ENCODE data around the gene TMUB1. TPM values are rescaled to one million over a fixed set of nuclear protein-coding genes. Genes with fewer than 3 reads are reported as not detected.

Gene TMUB1
- total RNA-seq, 2 experiments from 2014 or later, result 56.0 to 59.6 TPM

DNA sequence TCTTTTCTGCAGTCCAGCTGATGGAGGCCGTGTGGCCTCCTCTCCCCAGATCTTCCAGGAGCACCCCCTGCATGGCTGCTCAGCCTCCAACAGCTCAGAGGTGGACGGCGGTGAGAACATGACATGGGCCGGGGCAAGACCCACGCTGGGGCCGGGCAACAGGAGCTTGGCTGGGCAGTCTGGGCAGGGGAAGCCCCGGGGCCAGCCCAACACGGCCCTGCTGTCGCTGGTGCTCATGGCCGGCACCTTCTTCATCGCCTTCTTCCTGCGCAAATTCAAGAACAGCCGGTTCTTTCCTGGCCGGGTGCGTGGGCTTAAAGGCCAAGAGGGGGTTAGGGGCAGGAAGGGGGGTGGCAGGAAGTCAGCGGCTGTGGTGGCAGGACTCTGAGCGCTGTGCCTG is 9.3 kb downstream of the TMUB1 start:
- Histone ChIP-seq H3K27ac (ENCODE audit: low read depth, low read length, poor library complexity, severe bottlenecking) (no peak overlapping the region), H3K9me2 (ENCODE audit: insufficient read depth, low read length) (no peaks in the 10 kb centered on the region), H4K20me1 (ENCODE audit: insufficient read depth, low read length) (no peaks in the 10 kb centered on the region), H3K79me2 (ENCODE audit: insufficient read depth, low read depth, low read length) (0 out of 2 replicates have a peak, but pooled peaks cover 2% of the 10 kb centered on the region), H3K36me3 (ENCODE audit: insufficient read depth, low read length) (peaks cover 92% of the 10 kb centered on the region), H3K4me2 (ENCODE audit: low read length) (no peak overlapping the region), H3K4me1 (ENCODE audit: insufficient read depth, low read length, poor library complexity, severe bottlenecking) (peaks cover 9% of the 10 kb centered on the region), H3K9me3 (ENCODE audit: low read length) (no peaks in the 10 kb centered on the region), H2AFZ (ENCODE audit: low read length) (no peak overlapping the region), H3K4me3 (ENCODE audit: low read depth, low read length, poor library complexity, severe bottlenecking) (no peak overlapping the region)
- CTCF ChIA-PET (ENCODE audit: unreplicated experiment), result no interaction called here
- intact Hi-C loops (cut with micrococcal nuclease; ENCODE audit: unreplicated experiment), result no loop called here
- POLR2A ChIA-PET, result no interaction called here
- no peak for DNase-seq (ENCODE audit: low spot score)
- TF ChIP-seq, protein P1, sequence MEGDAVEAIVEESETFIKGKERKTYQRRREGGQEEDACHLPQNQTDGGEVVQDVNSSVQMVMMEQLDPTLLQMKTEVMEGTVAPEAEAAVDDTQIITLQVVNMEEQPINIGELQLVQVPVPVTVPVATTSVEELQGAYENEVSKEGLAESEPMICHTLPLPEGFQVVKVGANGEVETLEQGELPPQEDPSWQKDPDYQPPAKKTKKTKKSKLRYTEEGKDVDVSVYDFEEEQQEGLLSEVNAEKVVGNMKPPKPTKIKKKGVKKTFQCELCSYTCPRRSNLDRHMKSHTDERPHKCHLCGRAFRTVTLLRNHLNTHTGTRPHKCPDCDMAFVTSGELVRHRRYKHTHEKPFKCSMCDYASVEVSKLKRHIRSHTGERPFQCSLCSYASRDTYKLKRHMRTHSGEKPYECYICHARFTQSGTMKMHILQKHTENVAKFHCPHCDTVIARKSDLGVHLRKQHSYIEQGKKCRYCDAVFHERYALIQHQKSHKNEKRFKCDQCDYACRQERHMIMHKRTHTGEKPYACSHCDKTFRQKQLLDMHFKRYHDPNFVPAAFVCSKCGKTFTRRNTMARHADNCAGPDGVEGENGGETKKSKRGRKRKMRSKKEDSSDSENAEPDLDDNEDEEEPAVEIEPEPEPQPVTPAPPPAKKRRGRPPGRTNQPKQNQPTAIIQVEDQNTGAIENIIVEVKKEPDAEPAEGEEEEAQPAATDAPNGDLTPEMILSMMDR (conservative IDR thresholded peaks at IDR 0.05; ENCODE audit: low read length), result no peak
- BruUV-seq (replicated peaks), result no TSS peak

- no peak for DNase-seq (ENCODE audit: low spot score)
- intact Hi-C loops (cut with micrococcal nuclease; ENCODE audit: unreplicated experiment), result no loop called here
- no TSS peak for BruUV-seq (replicated peaks)
- POLR2A ChIA-PET, result no interaction called here
- H3K4me2 ChIP-seq (ENCODE audit: low read length), result no peak overlapping the region
- H3K4me1 ChIP-seq (ENCODE audit: insufficient read depth, low read length, poor library complexity, severe bottlenecking), result no peaks in the 10 kb centered on the region
- H2AFZ ChIP-seq (ENCODE audit: low read length), result no peak overlapping the region
- H3K9me2 ChIP-seq (ENCODE audit: insufficient read depth, low read length), result no peaks in the 10 kb centered on the region
- no peak overlapping the region for H3K27ac ChIP-seq (ENCODE audit: low read depth, low read length, poor library complexity, severe bottlenecking)
- H3K79me2 ChIP-seq (ENCODE audit: insufficient read depth, low read depth, low read length), result no peaks in the 10 kb centered on the region
- peaks cover 85% of the 10 kb centered on the region for H3K36me3 ChIP-seq (ENCODE audit: insufficient read depth, low read length)
- CTCF ChIA-PET (ENCODE audit: unreplicated experiment), result interaction anchor here (0.6 kb wide), 1 partner anchor 40 kb away, joined by 3 read pairs; no protein-coding TSS in a partner anchor
- TF ChIP-seq EZH2phosphoT487 (IDR thresholded peaks at IDR 0.05; ENCODE audit: borderline replicate concordance, low read depth, low read length), result no peak
- TF ChIP-seq, protein P1 (conservative IDR thresholded peaks at IDR 0.05; ENCODE audit: low read length), result no peak
- no peaks in the 10 kb centered on the region for H4K20me1 ChIP-seq (ENCODE audit: insufficient read depth, low read length)
- H3K9me3 ChIP-seq (ENCODE audit: low read length), result no peaks in the 10 kb centered on the region
- H3K4me3 ChIP-seq (ENCODE audit: low read depth, low read length, poor library complexity, severe bottlenecking), result no peak overlapping the region
These were observed 12.0 kb downstream of the TMUB1 start for GRCh38 chr7:151071032-151071866.

- no TSS peak for BruUV-seq (replicated peaks)
- no peaks in the 10 kb centered on the region for H3K9me2 ChIP-seq (ENCODE audit: insufficient read depth, low read length)
- H3K4me1 ChIP-seq (ENCODE audit: insufficient read depth, low read length, poor library complexity, severe bottlenecking), result no peaks in the 10 kb centered on the region
- no peak for TF ChIP-seq EZH2phosphoT487 (IDR thresholded peaks at IDR 0.05; ENCODE audit: borderline replicate concordance, low read depth, low read length)
- TF ChIP-seq, protein P1 (conservative IDR thresholded peaks at IDR 0.05; ENCODE audit: low read length), result no peak
- POLR2A ChIA-PET, result no interaction called here
- H3K27ac ChIP-seq (ENCODE audit: low read depth, low read length, poor library complexity, severe bottlenecking), result no peak overlapping the region
- no peaks in the 10 kb centered on the region for H3K79me2 ChIP-seq (ENCODE audit: insufficient read depth, low read depth, low read length)
- DNase-seq (ENCODE audit: low spot score), result no peak
- CTCF ChIA-PET (ENCODE audit: unreplicated experiment), result interaction anchor here (0.6 kb wide), 1 partner anchor 41 kb away, joined by 3 read pairs; no protein-coding TSS in a partner anchor
- intact Hi-C loops (cut with micrococcal nuclease; ENCODE audit: unreplicated experiment), result no loop called here
- no peak overlapping the region for H3K4me2 ChIP-seq (ENCODE audit: low read length)
- H2AFZ ChIP-seq (ENCODE audit: low read length), result no peak overlapping the region
- H4K20me1 ChIP-seq (ENCODE audit: insufficient read depth, low read length), result no peaks in the 10 kb centered on the region
- no peak overlapping the region for H3K4me3 ChIP-seq (ENCODE audit: low read depth, low read length, poor library complexity, severe bottlenecking)
- peaks cover 79% of the 10 kb centered on the region for H3K36me3 ChIP-seq (ENCODE audit: insufficient read depth, low read length)
- no peaks in the 10 kb centered on the region for H3K9me3 ChIP-seq (ENCODE audit: low read length)
These were observed 12.7 kb downstream of the TMUB1 start for GRCh38 chr7:151070574-151070960.

Data from OCI-LY7 (cell line).